ENCODE results near the gene SIRT4.
"Not testable (repeated sequence)": the region's sequence is repeated elsewhere in the genome, so short reads cannot be mapped to it uniquely, and the experiment has no call there.

SIRT4 gene

GRCh38 chr12:120332523-120332922 is 30.4 kb downstream of the SIRT4 start:
- no peaks in the 10 kb centered on the region for H4K20me1 ChIP-seq (ENCODE audit: control insufficient read depth, insufficient read depth, low read depth, low read length)
- no peaks in the 10 kb centered on the region for H3K9me2 ChIP-seq (replicated peaks; ENCODE audit: control insufficient read depth, low read length)
- no peaks in the 10 kb centered on the region for H3K79me2 ChIP-seq (ENCODE audit: control insufficient read depth, low read length)
- H3K4me3 ChIP-seq (ENCODE audit: low read length): no peak overlapping the region
- no peak overlapping the region for H3K4me2 ChIP-seq (ENCODE audit: low read length)
- no peaks in the 10 kb centered on the region for H3F3A ChIP-seq (ENCODE audit: control insufficient read depth, insufficient read depth)
- no peaks in the 10 kb centered on the region for H3K4me1 ChIP-seq (ENCODE audit: control insufficient read depth, low read length)
- peaks cover 4% of the 10 kb centered on the region; the same call in 1 of the 2 replicates for H3K27me3 ChIP-seq (ENCODE audit: control insufficient read depth, low read length)
- TF ChIP-seq EZH2phosphoT487 (IDR thresholded peaks at IDR 0.05; ENCODE audit: borderline replicate concordance, low read length): no peak
- TF ChIP-seq CTCF (IDR thresholded peaks at IDR 0.05; ENCODE audit: low read depth, low read length, poor library complexity, severe bottlenecking): no peak
- H3K27ac ChIP-seq (ENCODE audit: low read depth, low read length): no peak overlapping the region
- peaks cover 15% of the 10 kb centered on the region for H3K9me3 ChIP-seq (ENCODE audit: control insufficient read depth, insufficient read depth, low read length)
- H3K36me3 ChIP-seq (ENCODE audit: control insufficient read depth, low read length): no peaks in the 10 kb centered on the region

- H3K9me3 ChIP-seq (ENCODE audit: control insufficient read depth, insufficient read depth, low read length): peaks cover 23% of the 10 kb centered on the region
- not testable (repeated sequence) for H3K9me2 ChIP-seq (replicated peaks; ENCODE audit: control insufficient read depth, low read length); H3K27ac ChIP-seq (ENCODE audit: low read depth, low read length); H3K4me1 ChIP-seq (ENCODE audit: control insufficient read depth, low read length); H3K79me2 ChIP-seq (ENCODE audit: control insufficient read depth, low read length); H3K4me3 ChIP-seq (ENCODE audit: low read length); H3K36me3 ChIP-seq (ENCODE audit: control insufficient read depth, low read length); H3K4me2 ChIP-seq (ENCODE audit: low read length); H4K20me1 ChIP-seq (ENCODE audit: control insufficient read depth, insufficient read depth, low read depth, low read length); H3F3A ChIP-seq (ENCODE audit: control insufficient read depth, insufficient read depth); H3K27me3 ChIP-seq (ENCODE audit: control insufficient read depth, low read length)
- peak; percentile 57 for TF ChIP-seq CTCF (IDR thresholded peaks at IDR 0.05; ENCODE audit: low read depth, low read length, poor library complexity, severe bottlenecking)
Observed at GRCh38 chr12:120335447-120335846, 33.3 kb downstream of the SIRT4 start.

GRCh38 chr12:120336392-120336791 is 34.3 kb downstream of the SIRT4 start:
- H3K36me3 ChIP-seq (ENCODE audit: control insufficient read depth, low read length); H3K27ac ChIP-seq (ENCODE audit: low read depth, low read length); H3K4me1 ChIP-seq (ENCODE audit: control insufficient read depth, low read length); H3F3A ChIP-seq (ENCODE audit: control insufficient read depth, insufficient read depth); H3K79me2 ChIP-seq (ENCODE audit: control insufficient read depth, low read length); H3K27me3 ChIP-seq (ENCODE audit: control insufficient read depth, low read length); H4K20me1 ChIP-seq (ENCODE audit: control insufficient read depth, insufficient read depth, low read depth, low read length); H3K4me3 ChIP-seq (ENCODE audit: low read length); H3K9me2 ChIP-seq (replicated peaks; ENCODE audit: control insufficient read depth, low read length); H3K4me2 ChIP-seq (ENCODE audit: low read length): not testable (repeated sequence)
- H3K9me3 ChIP-seq (ENCODE audit: control insufficient read depth, insufficient read depth, low read length): peaks cover 23% of the 10 kb centered on the region

GRCh38 chr12:120337730-120338129 is 35.6 kb downstream of the SIRT4 start:
- H3K27ac ChIP-seq (ENCODE audit: low read depth, low read length): no peak overlapping the region
- H3K36me3 ChIP-seq (ENCODE audit: control insufficient read depth, low read length): no peaks in the 10 kb centered on the region
- no peak for TF ChIP-seq CTCF (IDR thresholded peaks at IDR 0.05; ENCODE audit: low read depth, low read length, poor library complexity, severe bottlenecking)
- peaks cover 23% of the 10 kb centered on the region for H3K9me3 ChIP-seq (ENCODE audit: control insufficient read depth, insufficient read depth, low read length)
- no peak overlapping the region for H3K4me3 ChIP-seq (ENCODE audit: low read length)
- no peaks in the 10 kb centered on the region for H3K27me3 ChIP-seq (ENCODE audit: control insufficient read depth, low read length)
- H3K4me2 ChIP-seq (ENCODE audit: low read length): no peak overlapping the region
- H3F3A ChIP-seq (ENCODE audit: control insufficient read depth, insufficient read depth): no peaks in the 10 kb centered on the region
- H3K9me2 ChIP-seq (replicated peaks; ENCODE audit: control insufficient read depth, low read length): no peaks in the 10 kb centered on the region
- H3K4me1 ChIP-seq (ENCODE audit: control insufficient read depth, low read length): no peaks in the 10 kb centered on the region
- H3K79me2 ChIP-seq (ENCODE audit: control insufficient read depth, low read length): no peaks in the 10 kb centered on the region
- H4K20me1 ChIP-seq (ENCODE audit: control insufficient read depth, insufficient read depth, low read depth, low read length): no peaks in the 10 kb centered on the region
